C4-2B (cell line): ENCODE results near the gene DLX2.

Source experiments
- CTCF ChIP-seq: fragments of 450-650 bp; conservative IDR thresholded peaks from 2 replicates; pipeline ENCODE4 v1.5.1; 2017; ENCODE audit warnings: mild to moderate bottlenecking
- ZFX ChIP-seq: fragments of 450-650 bp; IDR thresholded peaks from 2 replicates; pipeline ENCODE4 v1.6.1; 2017

DNA sequence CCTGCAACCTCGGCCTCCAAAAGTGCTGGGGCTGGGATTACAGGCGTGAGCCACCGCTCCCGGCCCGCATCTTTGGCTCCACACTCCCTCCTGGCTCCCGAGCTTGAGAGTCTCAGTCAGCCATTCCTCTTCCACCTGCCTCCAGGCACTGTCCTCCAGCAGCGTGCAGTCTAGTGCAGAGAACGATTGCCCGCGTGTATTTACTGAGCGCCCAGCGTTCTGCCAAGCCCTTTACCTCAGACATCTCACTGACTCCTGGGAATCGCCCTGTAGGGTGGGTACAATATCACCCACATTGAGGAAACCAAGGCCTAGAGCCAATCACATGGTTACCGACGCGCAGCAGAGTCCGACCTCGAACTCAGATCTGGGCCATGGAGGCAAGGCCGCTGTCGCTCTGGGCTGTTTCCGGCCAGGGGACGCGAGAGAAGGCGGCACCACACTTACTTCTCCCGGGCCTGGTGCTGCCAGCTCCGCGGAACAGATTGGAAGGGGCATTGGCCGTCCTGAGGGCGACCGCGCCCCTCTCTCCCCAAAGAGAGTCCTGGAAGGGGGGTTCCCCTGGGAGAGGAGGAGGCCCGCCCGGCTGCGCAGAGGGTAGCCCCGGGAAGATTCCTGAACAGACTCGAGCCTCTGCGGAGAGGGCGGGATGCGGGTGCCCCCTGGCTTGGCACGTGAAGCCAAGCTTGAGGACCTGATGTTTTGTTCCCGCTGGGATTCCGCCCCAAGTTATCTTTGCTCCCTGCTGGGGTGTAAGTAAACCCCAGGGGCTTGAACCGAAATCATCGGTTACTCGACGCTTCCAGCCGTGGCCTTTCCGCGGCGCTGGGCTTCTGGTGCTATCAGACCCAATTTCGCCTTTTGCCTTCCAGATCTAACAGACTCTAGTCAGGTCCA, 5.2 kb upstream of the DLX2 start:
- TF ChIP-seq CTCF: no peak
- no peak for TF ChIP-seq ZFX
